ENCODE data around the gene ZFPM1. TPM values are rescaled to one million over a fixed set of nuclear protein-coding genes. Genes with fewer than 3 reads are reported as not detected.

Gene ZFPM1
- total RNA-seq, 6 donors from 2014 or later, result 1.0 to 8.4 (median 3.3) TPM

DNA sequence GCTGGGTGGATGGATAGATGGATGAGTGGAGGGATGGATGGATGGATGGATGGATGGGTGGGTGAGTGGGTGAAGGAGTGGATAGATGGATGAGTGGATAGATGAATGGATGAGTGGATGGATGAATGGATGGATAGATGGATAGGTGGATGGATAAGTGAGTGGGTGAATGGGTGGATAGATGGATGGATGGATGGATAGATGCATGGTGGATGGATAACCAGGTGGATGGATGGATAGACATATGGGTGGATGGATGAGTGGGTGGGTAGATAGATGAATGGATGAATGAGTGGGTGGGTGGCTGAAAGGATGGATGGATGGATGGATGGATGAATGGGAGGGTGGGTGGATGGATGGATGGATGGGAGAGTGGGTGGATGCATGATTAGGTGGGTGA is 66.2 kb downstream of the ZFPM1 start:
- Histone ChIP-seq H3K4me3 (no peak overlapping the region), H3K36me3 (no peaks in the 10 kb centered on the region), H3K27ac (no peak overlapping the region), H3K27me3 (peaks cover 0 to 5% (median 0%) of the 10 kb centered on the region in 4 donors), H3K4me1 (no peaks in the 10 kb centered on the region), H3K9me3 (no peaks in the 10 kb centered on the region)
- ATAC-seq (ENCODE audit: low FRiP score in 2 of 2), result no peak
- no peak for TF ChIP-seq POLR2AphosphoS5 (IDR thresholded peaks at IDR 0.05)
- no peak for TF ChIP-seq POLR2A (IDR thresholded peaks at IDR 0.05)
- no peak for TF ChIP-seq EP300 (IDR thresholded peaks at IDR 0.05)
- TF ChIP-seq, protein P1, sequence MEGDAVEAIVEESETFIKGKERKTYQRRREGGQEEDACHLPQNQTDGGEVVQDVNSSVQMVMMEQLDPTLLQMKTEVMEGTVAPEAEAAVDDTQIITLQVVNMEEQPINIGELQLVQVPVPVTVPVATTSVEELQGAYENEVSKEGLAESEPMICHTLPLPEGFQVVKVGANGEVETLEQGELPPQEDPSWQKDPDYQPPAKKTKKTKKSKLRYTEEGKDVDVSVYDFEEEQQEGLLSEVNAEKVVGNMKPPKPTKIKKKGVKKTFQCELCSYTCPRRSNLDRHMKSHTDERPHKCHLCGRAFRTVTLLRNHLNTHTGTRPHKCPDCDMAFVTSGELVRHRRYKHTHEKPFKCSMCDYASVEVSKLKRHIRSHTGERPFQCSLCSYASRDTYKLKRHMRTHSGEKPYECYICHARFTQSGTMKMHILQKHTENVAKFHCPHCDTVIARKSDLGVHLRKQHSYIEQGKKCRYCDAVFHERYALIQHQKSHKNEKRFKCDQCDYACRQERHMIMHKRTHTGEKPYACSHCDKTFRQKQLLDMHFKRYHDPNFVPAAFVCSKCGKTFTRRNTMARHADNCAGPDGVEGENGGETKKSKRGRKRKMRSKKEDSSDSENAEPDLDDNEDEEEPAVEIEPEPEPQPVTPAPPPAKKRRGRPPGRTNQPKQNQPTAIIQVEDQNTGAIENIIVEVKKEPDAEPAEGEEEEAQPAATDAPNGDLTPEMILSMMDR (IDR thresholded peaks at IDR 0.05), result no peak
- no peak for DNase-seq

DNA sequence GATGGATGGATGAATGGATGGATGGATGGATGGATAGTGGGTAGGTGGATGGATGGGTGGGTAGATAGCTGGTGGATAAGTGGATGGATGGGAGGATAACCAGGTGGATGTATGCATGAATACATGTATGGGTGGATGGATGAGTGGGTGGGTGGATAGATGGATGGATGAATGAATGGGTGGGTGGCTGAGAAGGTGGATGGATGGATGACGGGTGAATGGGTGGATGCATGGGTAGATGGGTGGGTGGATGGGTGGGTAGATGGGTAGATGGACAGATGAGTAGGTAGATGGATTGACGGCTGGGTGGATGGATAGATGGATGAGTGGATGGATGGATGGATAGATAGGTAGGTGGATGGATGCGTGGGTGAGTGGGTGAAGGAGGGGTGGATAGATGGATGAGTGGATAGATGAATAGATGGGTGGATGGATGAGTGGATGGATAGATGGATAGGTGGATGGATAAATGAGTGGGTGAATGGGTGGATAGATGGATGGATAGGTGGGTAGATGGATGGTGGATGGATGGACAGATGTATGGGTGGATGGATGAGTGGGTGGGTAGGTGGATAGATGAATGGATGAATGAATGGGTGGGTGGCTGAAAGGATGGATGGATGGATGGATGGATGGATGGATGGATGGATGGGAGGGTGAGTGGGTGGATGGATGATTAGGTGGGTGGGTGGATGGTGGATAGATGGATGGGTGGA is 67.0 kb downstream of the ZFPM1 start:
- no peak overlapping the region for H3K27ac ChIP-seq
- no peak overlapping the region for H3K4me3 ChIP-seq
- peaks cover 0 to 5% (median 2%) of the 10 kb centered on the region in 4 donors for H3K27me3 ChIP-seq
- TF ChIP-seq POLR2A (IDR thresholded peaks at IDR 0.05) (no peak), EP300 (IDR thresholded peaks at IDR 0.05) (no peak), POLR2AphosphoS5 (IDR thresholded peaks at IDR 0.05) (no peak)
- TF ChIP-seq, protein P1 (IDR thresholded peaks at IDR 0.05), result no peak
- DNase-seq, result no peak
- peaks cover 0 to 2% (median under 1%) of the 10 kb centered on the region in 4 donors for H3K4me1 ChIP-seq
- no peaks in the 10 kb centered on the region for H3K36me3 ChIP-seq
- no peak for ATAC-seq (ENCODE audit: low FRiP score in 2 of 2)
- no peaks in the 10 kb centered on the region for H3K9me3 ChIP-seq
- WGBS, 2 donors, result 95 to 98% methylated on average over 3 of the region's 3 CpGs

DNA sequence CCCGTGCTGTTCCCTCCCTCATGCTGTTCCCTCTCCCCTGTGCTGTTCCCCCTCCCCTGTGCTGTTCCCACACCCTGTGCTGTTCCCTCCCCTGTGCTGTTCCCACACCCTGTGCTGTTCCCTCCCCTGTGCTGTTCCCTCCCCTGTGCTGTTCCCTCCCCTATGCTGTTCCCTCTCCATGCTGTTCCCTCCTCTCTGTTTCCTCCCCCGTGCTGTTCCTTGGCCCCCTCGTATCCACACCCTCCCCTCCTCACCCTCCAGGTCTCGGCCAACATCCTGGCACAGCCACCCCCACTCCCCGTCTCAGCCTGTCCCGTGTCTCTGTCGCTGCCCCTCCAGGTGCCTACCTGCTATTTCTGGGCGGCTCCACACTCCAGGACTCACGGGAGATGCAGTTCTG is 68.6 kb downstream of the ZFPM1 start:
- H3K36me3 ChIP-seq, result no peaks in the 10 kb centered on the region
- H3K27ac ChIP-seq, result no peak overlapping the region
- WGBS, 2 donors, result 81 to 86% methylated on average over 9 of the region's 9 CpGs
- peaks cover 0 to 14% (median 8%) of the 10 kb centered on the region in 4 donors for H3K4me1 ChIP-seq
- no peaks in the 10 kb centered on the region for H3K9me3 ChIP-seq
- peaks cover 0 to 5% (median 2%) of the 10 kb centered on the region in 4 donors for H3K27me3 ChIP-seq
- TF ChIP-seq EP300 (IDR thresholded peaks at IDR 0.05), result no peak
- no peak for TF ChIP-seq POLR2AphosphoS5 (IDR thresholded peaks at IDR 0.05)
- TF ChIP-seq, protein P1 (IDR thresholded peaks at IDR 0.05), result no peak
- TF ChIP-seq POLR2A (IDR thresholded peaks at IDR 0.05), result no peak
- DNase-seq (peak in 1 of 2 donors; percentile 37), ATAC-seq (ENCODE audit: low FRiP score in 2 of 2) (no peak)
- no peak overlapping the region for H3K4me3 ChIP-seq

DNA sequence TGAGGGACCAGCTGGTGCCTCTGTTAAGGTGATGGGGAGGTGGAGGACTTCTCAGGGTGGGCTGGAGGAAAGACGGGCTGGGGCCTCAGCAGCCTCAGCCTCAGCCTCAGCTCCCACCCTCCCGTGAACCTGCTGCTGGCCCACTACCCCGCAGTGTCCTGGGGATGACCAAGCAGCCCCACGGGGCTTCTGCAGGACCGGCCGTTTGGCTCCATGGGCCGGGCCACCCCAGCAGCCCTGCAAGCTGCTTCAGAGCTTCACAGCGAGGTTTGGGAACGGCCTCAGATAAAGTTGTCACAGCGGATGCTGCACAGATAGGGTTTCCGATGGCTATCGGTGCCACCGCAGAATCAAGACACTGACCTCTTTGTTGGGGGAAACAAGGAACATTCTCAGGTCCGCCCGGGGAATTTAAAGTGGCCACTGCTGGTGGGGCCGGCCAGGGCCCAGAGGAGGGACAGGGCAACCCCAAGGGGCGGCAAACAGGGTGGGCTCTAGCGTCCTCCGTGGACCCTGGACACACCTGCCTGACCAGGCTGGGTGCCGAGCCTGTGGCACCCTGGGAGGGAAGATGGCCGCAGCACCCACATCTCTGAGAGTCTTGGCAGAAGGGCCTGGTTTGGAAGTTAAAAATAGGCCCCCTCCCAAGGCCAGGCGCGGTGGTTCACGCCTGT is 69.3 kb downstream of the ZFPM1 start:
- no peaks in the 10 kb centered on the region for H3K9me3 ChIP-seq
- H3K27me3 ChIP-seq, result peaks cover 0 to 5% (median 2%) of the 10 kb centered on the region in 4 donors
- peaks cover 7 to 22% (median 15%) of the 10 kb centered on the region in 4 donors for H3K4me1 ChIP-seq
- TF ChIP-seq, protein P1 (IDR thresholded peaks at IDR 0.05), result no peak
- no peak for TF ChIP-seq POLR2AphosphoS5 (IDR thresholded peaks at IDR 0.05)
- TF ChIP-seq EP300 (IDR thresholded peaks at IDR 0.05), result no peak
- TF ChIP-seq POLR2A (IDR thresholded peaks at IDR 0.05), result no peak
- ATAC-seq (ENCODE audit: low FRiP score in 2 of 2) (no peak), DNase-seq (peak in 1 of 2 donors; percentile 59)
- no peak overlapping the region for H3K27ac ChIP-seq
- WGBS, 2 donors, result 70 to 71% methylated on average over 2 to 22 of the region's 24 CpGs
- no peak overlapping the region for H3K4me3 ChIP-seq
- H3K36me3 ChIP-seq, result no peaks in the 10 kb centered on the region
